Right renal pelvis (tissue), 4 donors: ENCODE measurements around the gene NCF2. TPM values are rescaled to one million over a fixed set of nuclear protein-coding genes. Genes with fewer than 3 reads are reported as not detected.
"Not testable (repeated sequence)": the region's sequence is repeated elsewhere in the genome, so short reads cannot be mapped to it uniquely, and the experiment has no call there.

ENCODE experiments used
- DNase-seq, 4 donors: peaks; one replicate each; pipeline ENCODE4 v3.0.0-alpha.2; 2013; ENCODE audit warnings: low read depth in 4 of 4, low spot score in 3 of 4, missing footprints in 1 of 4
- polyA plus RNA-seq, 4 donors: library from polyadenylated mRNA; unstranded; fragments of 120-200 nt; gene quantifications; one replicate each; pipeline ENCODE4 v1.2.1, GENCODE V29; 2013; ENCODE audit not compliant: insufficient read length in 4 of 4

Gene NCF2, protein sequence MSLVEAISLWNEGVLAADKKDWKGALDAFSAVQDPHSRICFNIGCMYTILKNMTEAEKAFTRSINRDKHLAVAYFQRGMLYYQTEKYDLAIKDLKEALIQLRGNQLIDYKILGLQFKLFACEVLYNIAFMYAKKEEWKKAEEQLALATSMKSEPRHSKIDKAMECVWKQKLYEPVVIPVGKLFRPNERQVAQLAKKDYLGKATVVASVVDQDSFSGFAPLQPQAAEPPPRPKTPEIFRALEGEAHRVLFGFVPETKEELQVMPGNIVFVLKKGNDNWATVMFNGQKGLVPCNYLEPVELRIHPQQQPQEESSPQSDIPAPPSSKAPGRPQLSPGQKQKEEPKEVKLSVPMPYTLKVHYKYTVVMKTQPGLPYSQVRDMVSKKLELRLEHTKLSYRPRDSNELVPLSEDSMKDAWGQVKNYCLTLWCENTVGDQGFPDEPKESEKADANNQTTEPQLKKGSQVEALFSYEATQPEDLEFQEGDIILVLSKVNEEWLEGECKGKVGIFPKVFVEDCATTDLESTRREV
- polyA plus RNA-seq: 1 to 10 TPM; 2.7 to 4.9 (median 3.2) TPM

DNA sequence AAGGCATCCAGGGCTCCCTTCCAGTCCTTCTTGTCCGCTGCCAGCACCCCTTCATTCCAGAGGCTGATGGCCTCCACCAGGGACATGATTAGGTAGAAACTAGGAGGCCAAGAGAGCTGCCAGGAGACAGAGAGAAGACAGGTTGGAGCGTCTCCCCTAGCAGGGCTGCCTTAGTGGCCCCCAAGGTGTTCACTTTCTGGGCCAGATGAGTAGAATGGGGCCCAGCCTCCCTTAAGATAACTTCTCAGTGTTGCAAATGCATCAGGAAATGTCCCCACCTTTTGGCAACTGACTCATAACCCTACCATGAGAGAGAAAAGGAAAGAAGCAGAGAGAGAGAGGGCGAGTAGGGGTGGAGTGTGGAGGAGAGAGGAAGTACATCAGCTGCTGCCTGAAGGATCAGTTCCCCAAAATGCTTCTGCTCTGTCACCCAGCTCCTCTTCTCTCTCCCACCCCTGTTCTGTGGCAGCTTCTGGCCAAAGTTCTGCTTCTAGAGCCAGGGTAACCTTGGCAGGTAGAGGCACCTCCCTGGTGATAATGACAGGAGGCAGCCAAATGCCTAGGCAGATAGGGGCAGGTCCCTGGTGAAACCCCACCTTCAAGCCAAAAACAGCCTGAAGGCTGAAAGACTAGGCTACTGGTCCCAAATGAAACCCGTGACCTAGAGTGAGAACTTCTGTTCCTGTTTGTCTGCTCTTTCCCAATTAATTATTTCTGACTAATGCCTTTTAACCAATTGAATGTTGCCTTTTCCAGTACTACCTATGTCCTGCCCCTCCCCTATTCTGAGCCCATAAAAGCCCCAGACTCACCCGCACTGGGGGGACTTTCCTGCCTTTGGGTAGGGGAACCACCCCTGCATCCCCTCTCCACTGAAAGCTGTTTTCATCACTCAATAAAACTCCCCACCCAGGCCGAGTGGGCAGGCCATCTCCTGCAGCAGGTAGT lies at the start of gene NCF2:
NCF2 (minus strand) TSS at position 216 of the 948 bp plus-strand sequence; CDS start at position 86, 130 bp downstream.
- DNase-seq: no peak

DNA sequence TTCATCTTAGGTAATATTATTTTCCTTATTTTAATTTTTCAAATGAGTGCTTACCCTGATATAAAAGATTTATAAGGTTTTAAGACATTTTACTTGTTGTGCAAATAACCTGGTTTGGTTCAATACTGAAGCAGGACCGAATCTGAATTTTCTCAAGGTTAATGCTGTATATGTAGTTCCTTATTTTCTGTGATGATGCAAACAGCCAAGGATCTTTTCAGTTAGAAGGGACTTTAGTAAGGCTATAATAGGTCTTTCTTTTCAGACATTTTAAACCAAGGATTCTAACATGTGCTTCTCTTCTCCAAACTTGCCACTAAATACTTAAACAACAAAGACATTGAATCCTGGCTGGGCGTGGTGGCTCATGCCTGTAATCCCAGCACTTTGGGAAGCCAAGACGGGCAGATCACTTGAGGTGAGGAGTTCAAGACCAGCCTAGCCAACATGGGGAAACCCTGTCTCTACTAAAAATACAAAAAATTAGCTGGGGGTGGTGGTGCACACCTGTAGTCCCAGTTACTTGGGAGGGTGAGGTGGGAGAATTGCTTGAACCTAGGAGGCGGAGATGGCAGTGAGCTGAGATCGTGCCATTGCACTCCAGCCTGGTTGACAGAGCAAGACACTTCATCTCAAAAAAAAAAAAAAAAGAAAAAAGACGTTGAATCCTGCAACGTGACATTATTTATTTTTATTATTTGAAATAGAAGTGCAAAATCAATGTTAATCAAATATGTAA lies 48.6 kb upstream of the NCF2 start:
- DNase-seq: no peak

DNA sequence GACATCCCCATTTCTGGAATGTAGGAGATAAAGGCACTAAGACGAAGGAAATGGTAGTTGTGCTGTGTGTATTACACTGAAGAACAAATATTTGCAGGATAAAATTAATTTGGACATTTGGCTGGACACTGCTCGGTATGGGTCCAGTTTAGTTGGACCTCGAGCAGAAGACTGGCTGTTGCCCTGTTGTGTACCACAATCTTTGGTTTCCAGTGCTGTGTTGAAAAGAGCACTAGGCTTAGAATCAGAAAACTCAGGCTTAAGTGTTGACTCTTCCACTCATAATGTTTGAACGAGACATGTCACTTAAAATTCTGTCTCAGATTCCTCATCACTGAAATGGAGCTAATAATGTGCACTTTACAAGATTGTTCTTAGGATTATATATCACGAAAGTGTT lies 46.5 kb upstream of the NCF2 start:
- DNase-seq: no peak

DNA sequence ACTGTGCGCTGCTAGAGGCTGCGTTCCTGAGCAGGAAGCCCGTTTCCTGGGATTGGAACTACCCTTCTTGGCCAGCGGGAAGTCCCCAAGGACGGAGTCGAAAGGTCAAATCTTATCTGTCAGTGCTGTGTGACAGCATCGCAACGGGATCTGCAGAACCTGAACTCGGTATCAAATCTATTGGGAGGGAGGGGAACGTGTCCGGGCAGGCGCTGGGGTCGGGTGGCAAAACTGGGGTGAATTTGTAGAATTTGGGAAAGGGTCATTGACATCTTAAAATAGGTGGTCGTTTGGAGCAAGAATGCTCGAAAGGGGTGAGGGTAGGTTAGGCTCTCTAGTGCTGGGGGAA lies 46.0 kb upstream of the NCF2 start:
- no peak for DNase-seq

DNA sequence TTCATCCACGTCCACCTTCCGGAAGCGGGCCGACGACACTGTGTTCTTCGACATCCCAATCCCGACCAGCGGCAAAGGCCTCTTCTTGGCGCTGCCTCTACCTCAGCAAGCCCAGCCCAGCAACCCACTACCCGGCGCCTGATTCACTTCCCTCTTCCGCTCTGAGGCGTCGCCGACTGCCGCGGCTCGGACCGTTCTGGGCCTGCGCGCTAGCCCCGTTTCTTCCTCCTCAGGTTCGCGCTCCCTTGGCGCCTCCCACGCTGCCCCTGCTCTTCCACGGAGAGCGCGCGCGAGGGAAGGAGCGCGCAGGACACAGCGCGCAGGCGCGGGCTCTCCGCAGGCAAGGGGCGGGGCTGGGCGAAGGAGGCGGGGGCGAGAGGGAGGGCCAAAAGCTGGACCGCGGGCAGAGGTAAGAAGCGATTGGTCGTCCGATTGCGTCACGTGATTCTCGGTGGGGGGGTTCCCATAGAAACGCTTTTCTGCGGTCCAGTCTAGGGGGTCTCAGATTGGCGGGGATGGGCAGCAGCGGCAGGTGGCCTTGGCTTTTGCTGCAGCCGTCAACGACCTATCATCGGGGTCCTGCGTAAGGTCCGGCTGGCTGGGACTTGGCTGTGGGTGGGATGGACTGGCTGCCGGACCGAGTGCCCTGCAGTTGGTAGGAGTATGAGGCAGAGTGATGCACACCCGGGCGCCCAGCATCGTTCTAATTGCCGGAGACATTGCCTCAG lies 45.5 kb upstream of the NCF2 start, which contains the start of gene ARPC5:
ARPC5 (minus strand) TSS at position 178 of the 728 bp plus-strand sequence; CDS start at position 54, 124 bp downstream.
- DNase-seq: peak; percentile 94 to 96 (median 95)

DNA sequence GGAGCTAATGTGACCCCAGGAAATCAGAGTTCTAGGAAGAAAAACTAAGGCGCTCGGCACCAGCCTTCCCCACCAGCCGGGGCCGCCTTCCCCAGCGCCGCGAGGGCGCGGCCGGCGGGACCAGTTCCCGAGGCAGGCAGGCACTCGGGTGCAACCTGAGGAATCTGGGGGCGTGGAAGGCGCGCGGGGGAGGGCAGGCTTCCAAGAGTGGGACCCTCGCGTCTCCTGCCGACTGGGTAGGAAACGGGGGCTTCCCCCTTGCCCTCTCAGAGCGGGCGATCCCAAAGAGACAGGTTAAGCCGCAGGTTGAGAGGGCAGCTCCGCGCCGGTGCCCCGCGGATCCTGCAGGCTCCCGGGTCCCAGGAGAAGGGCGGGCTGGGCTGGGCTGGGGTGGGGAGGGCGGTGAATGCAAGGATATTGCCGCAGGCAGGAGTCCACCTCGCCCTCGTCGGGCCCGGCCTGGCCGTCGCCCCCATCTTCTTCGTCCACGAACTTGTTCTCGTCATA lies 44.9 kb upstream of the NCF2 start:
- peak in 1 of 4 donors; percentile 34 for DNase-seq

DNA sequence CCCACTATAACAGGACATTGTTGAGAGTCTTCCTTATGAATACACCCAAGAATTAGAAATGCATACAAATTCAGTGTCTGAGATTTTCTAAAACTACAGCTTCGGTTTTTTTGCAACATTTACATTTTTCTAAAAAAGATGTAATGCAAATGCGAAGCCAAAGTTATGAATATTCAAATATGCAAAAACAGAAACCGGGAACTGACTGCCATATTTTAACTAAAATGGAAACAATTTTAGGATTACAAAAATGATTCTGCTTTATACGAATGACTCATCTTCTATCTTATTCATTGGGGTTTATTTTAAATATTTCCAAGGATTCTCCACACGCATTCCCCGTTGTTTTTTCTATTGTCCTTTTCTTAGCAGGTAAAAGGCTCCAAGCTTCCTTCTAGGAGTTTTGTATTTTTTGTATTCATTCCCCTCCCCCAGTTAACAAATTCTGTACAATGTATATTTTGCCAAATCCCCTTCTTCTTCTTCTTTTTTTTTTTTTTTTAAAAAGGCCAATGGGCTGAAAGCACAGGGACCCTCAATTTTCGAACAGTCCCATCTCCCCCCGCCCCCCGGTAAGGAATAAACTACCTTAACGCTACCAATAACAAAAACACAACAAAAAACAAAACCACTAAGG lies 44.3 kb upstream of the NCF2 start:
- no peak for DNase-seq

DNA sequence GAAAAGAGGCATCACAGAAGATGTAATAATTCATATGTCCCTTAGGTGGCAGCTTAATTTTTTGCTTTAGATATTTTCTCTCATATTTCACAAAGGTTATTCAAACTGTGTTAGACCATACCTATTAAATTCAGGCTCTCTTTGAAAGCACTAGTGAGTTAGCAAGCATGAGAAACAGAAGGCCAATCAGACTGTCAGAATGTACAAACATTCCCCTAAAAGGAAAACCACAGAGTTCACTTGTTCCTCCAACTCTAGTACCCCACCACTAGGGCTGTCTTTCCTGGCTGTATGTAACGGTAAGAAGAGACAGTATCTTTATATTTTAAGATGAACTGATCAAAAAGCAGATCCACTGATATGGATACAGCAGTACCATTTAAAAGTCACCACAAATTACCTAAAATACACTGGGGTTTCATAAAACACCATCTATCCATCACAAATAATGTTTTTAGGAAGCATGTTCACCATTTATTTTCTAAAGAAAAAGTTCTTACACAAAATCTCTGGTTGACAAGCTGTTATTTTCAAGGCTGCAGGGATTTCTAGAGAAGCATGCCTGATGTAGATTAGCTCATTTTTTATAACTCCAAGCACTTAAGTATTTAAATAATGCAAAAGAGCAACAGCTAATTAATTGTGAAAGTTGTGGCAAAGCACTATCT lies 43.6 kb upstream of the NCF2 start:
- no peak for DNase-seq

DNA sequence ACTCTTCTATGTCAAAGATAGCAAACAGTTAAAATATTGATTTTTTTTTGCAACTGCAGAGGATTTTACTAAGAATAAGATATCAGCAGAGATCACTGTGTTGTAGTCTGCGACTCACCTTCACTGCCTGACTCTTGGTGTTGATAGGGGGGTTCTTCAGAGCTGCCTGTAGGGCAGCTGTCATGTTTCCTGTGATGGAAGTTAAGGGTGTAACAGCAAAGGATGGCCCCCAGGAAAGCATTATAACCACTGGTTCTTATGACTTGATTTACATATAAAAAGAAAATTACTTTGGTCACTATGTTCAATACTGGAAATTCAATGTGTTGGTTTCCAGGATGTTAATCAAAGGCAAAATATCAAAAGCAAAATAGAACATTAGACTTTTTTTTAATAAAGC lies 42.7 kb upstream of the NCF2 start:
- DNase-seq: no peak

DNA sequence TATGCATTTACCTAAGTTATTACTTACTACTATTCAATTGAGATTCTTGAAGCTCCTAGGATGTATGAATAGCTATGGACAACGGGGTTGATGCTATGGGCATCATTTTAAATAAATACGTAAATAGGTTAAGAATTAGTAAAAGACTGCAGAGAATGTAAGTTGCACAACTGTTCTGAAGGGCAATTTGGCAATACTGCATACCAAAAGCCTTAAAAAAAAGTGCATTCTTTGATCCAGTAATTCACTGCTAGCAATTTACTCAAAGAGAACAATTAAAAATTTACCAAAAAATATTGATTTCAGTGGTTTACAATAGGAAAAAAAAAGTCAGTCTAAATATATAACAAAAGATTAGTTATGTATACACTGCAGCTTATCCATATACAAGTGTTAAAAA lies 41.9 kb upstream of the NCF2 start:
- DNase-seq: no peak

DNA sequence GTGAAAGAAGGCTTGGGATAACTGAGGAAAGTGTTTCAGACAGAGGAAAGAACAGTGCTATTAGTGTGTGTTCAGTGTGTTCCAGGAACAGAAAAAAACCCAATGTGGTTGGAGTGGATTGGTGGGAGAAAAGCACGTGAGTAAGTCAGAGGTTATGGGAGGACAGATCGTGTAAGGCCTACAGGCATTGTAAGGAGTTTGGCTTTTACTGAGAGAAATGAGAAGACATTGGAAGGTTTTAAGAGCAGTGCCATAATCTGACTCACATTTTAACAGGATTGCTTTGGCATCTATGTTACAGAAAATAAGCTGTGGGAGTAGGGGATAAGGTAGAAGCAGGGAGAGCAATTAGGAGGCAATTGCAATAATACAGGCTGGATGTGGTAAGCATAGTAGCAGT lies 40.5 kb upstream of the NCF2 start:
- DNase-seq: no peak

DNA sequence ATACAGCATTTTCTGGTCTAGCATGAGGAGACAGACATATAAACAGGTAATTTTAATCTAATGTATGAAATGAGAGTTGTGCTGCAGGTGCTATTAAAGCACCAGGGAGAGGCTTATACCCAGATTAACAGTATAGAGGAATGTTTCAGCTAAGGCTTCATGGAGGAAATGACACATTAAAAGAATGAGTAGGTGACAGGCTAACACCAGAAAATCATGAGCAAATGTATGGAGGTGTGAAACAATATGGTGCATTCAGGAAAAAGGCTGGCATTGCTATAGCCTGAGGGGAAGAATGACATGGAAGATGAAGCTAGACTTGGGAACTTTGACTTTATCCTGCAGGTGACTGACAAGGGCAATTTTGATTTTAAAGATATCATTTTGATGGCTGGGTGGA lies 38.3 kb upstream of the NCF2 start:
- DNase-seq: no peak

DNA sequence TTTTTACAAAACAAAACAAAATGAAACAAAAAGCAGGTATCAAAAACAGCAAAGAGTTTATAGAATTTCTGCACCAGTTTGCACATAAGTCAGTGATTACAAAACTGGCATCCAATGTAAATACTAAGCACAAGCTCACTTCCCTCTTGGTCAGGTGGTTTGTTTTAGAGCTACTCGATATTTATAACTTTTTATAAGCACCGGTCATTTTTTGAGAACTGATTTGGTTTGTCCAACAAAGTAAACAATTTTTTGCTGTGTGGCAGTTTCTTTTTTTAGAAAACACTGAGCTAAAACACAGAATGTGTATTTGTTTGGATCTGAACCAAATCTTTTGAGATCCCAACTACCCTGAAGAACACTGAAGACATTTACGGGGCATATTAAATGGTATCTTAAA lies 36.0 kb upstream of the NCF2 start:
- DNase-seq: not testable (repeated sequence)

DNA sequence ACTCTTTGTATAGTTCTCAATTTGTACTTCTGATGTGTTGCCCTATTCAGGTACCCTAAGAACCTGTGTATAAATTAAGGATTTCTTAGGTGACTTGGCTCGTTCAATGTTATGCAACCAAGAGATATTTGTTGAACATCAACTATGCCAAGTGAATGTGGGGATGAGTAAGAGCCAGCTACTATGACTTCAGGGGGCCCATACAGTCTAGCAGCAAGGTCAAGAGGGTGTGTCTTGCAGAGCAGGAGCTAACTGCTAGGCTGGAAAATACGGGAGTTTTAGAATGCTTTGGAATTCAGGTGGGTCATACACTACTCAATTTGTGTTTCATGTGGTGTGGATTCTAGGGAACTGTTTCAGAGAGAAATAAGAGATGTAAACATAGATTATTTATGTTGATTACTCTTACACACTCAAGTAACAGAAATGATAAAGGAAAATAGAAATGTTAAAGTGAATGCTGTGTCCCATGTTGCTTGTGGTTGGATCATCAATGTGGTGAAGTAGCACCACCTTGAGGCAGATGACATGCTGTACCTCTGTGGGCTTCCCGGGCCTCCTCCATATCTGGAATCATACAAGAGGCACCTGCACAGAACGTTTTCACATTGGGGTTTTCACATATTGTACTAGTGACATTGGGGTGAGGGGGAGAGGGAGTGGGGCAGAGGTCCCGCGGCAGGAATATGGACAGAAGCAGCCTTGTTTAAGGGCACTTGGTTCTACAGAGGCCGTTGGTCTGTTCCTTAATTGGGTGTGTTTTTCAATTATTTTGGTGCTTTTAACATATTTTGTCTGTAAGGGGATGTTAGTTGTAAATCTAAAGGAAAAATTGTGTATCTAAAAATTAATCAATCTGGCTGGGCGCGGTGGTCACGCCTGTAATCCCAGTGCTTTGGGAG lies 32.9 kb upstream of the NCF2 start:
- DNase-seq: peak in 2 of 4 donors; percentile 43 to 57

DNA sequence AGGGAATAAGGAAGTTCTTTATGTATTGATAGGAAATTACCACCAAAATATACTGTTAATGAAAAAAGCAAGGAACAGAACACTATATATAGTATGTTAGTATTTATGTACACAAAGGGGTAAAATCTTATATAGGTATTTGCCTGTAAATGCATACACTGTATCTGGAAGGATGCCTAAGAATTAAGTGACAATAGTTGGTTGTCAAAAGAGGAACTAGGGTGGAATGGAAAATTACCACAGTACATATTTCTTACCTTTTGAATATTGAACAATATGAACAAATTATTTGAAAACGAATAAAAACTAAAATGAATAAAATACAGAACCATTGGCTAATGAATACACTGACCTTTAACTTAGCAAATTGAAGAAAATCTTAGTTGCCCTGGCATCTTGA lies 31.8 kb upstream of the NCF2 start:
- DNase-seq: no peak

DNA sequence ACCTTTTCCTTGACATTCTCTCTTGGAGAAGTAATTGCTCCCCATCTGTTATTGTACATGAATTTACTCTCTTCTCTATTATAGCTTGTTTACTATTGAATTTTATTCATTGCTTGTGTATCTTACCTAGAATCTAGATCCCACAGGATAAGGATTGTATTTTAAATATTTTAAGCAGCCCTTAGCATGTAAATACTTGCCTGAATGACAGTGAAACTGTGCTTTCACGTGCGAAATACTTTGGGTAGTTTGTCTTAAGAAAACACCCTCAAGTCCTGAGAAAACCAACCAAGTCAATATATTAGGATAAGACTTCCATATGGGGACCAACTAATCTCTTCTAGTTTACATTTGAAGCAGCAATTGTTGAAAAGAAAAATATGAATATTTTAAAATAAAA lies 30.1 kb upstream of the NCF2 start:
- no peak for DNase-seq

DNA sequence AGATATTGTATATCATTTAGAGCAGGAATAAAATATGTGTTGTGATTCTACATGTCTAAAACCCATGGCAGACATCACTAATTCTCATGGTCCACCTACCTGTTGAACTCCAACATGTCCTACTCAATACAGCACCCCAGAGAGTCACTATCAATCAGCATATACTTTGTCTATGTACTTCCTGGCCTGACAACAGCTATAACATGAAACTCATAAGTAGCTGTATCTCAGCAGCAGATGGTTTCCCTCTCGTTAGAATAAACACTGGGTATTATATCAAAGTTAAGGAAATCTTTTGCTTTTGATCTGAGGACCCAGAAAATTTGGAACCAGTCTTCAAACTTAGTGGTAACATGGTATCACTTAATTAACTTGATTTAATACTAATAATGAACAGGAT lies 29.5 kb upstream of the NCF2 start:
- DNase-seq: no peak

DNA sequence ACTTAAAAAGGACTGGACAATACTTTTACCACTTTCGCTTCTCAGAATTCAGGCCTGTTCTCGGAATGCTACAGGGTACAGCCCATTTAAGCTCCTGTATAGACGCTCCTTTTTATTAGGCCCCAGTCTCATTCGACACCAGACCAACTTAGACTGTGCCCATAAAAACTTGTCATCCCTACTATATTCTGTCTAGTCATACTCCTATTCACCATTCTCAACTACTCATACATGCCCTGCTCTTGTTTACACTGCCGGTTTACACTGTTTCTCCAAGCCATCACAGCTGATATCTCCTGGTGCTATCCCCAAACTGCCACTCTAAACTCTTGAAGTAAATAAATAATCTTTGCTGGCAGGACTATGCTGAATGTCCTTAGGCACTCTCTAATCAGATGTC lies 27.9 kb upstream of the NCF2 start:
- DNase-seq: not testable (repeated sequence)
